Lower leg skin (tissue), 3 donors: ENCODE results near the gene FOXP1.

ENCODE experiments used
- POLR2A ChIP-seq, 2 donors: fragments of 450-650 bp; IDR thresholded peaks; one replicate each; pipeline ENCODE4 v1.6.1; 2016 to 2017; ENCODE audit warnings: antibody characterized with exemption in 2 of 2, mild to moderate bottlenecking in 1 of 2, moderate library complexity in 1 of 2
- TF ChIP-seq, protein P1 (sequence below), 3 donors: fragments of 450-650 bp; IDR thresholded peaks; one replicate each; pipeline ENCODE4 v1.5.1; 2016; ENCODE audit warnings: antibody characterized with exemption in 3 of 3, mild to moderate bottlenecking in 3 of 3, moderate library complexity in 2 of 3

- TF ChIP-seq POLR2A (IDR thresholded peaks at IDR 0.05): no peak
- TF ChIP-seq, protein P1, sequence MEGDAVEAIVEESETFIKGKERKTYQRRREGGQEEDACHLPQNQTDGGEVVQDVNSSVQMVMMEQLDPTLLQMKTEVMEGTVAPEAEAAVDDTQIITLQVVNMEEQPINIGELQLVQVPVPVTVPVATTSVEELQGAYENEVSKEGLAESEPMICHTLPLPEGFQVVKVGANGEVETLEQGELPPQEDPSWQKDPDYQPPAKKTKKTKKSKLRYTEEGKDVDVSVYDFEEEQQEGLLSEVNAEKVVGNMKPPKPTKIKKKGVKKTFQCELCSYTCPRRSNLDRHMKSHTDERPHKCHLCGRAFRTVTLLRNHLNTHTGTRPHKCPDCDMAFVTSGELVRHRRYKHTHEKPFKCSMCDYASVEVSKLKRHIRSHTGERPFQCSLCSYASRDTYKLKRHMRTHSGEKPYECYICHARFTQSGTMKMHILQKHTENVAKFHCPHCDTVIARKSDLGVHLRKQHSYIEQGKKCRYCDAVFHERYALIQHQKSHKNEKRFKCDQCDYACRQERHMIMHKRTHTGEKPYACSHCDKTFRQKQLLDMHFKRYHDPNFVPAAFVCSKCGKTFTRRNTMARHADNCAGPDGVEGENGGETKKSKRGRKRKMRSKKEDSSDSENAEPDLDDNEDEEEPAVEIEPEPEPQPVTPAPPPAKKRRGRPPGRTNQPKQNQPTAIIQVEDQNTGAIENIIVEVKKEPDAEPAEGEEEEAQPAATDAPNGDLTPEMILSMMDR (IDR thresholded peaks at IDR 0.05): no peak
These were observed 187.4 kb downstream of the FOXP1 start for GRCh38 chr3:71395927-71396695.
